Measurements from ENCODE around the gene MYO18A.
"Not testable (repeated sequence)": the region's sequence is repeated elsewhere in the genome, so short reads cannot be mapped to it uniquely, and the experiment has no call there.

MYO18A gene

DNA sequence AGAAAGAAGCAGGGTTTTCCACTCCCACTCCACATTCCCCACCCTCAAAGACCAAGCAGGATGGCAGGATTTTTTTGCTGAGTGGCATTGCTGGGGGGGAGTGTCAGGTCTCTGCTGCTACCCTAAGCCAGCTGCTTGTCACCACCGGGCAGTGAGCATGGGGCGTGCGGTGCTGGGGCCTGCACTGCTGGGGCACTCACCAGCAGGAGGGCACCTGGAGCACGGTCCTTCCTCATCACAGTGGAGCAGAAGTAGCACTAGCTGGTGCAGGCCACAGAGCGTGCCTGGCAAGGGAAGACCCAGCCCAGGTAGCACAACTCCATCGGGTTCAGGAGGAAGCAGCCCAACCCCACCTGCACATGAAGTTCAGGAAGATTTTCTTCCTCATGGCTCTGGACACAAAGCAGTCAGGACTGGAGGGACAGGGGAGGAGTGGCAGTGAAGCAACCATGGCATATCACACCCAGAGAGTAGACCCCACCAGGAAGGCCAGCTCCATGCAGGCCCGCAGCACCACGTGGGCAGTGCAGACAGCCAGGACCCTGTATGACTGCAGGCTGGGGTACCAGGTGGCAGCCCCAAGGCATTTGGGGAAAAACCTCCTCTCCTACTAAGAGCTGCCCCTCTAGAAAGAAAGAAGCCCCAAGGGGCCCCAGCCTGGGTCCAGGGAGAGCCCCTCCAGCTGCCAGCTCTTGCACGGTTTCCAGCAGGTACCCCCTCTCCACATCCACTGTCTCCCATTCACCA lies 16.7 kb upstream of the MYO18A start:
- DNase-seq (ENCODE audit: low spot score) = no peak

DNA sequence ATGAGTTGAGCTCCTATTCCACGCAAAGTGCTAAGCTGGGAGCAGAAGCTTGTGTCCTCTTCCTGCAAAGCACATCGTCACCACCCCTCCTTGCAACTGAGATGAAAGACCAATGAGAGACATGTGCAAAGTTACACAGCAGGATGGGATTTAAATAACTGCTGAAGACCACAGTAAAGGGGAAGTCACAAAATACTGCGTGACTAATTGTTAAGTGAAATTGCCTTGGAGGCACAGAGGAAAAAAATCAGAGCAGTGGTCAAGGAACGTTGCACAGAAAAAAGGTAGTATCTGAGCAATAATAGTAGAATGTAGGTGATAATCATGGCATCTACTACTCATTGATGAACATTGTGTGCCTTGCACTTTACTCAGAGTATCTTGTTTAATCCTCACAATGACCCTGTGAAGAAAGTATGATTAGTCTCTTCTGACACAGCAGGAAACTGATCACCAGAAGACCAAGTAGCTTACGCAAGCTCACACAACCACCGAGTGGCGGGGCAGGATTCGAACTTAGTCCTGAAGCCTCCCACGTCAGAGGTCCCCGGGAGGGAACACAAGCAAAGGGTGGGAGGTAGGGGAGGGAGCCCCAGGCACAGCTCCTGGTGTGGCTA lies 15.4 kb upstream of the MYO18A start:
- no peak for DNase-seq (ENCODE audit: low spot score)

DNA sequence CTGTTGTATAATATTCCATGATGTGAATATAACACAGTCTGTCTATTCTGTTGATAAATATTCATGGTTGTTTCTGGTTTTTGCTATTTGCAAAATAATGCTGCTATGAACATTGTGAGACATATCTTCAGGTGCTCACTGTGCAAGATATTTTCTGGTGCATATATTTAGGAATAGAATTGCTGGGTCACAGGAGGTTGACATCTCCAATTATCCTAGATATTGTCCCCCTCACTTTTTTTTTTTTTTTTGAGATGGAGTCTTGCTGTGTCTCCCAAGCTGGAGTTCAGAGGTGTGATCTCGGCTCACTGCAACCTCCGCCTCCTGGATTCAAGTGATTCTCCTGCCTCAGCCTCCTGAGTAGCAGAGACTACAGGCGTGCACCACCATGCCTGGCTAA lies 14.5 kb upstream of the MYO18A start:
- no peak for DNase-seq (ENCODE audit: low spot score)

DNA sequence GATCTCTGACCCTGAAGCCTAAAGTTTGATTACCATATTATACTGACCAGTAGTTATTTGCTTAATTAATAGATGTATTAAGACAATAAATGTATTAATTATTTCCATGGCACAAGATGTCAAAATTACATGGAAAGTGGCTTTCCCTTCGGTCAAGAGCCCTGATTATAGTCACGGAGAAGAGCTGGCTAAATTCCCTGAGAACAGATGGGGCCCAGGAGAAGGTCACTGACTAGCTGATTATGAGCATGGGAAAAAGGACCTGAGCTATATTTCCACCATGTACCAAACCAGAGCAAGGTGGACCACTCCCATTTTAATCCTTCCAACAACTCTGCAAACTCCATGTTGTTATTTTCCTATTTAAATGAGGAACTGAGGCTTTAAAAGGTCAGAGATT lies 12.9 kb upstream of the MYO18A start:
- no peak for DNase-seq (ENCODE audit: low spot score)

DNA sequence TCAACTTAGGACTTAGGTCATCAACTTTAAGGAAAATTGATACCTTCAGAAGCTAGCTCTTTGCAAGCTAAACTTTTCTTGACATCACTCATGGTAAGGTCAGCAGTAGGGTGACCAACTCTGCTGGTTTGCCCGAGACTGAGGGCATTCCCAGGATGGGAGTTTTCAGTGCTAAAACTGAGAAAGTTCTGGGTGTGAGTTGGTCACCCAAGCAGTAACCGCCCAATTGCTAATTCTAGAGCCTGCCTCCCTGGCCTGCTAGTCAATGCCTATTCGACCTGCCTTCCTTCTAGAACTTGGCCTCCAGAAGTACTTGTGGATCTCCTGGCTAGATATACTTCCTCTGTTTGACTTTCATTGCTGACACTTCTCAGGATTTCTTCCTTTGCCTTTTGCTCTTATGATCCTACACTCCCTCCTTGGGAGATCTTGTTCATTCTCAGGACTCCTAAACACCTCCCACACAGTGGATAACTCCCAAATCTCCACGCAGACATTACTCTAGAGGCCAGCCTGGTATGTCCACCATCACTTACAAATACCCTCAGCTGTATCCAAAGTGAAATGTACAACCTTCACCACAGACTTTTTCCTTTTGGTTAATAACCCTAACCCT lies 10.5 kb upstream of the MYO18A start:
- no peak for DNase-seq (ENCODE audit: low spot score)

DNA sequence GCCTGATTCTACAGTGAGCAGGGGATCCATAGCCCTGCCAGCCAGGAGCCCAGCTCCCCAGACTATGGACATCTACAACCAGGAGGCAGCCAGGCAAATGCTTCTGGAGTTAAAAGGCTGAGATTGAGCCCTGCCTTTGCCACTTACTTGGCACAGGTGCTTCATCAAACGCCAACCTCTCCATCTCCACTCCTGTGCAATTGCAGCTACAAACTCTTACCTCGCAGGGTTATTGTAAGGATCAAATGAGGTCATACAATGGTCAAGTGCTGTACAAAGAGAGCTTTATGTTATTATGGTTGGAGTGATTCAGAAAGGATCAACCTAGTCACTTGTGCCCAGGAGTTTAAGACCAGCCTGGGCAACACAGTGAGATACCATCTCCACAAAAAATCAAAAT lies 9.8 kb upstream of the MYO18A start:
- no peak for DNase-seq (ENCODE audit: low spot score)

- no peak for DNase-seq (ENCODE audit: low spot score)
Measured at GRCh38 chr17:29189355-29189754, 9.2 kb upstream of the MYO18A start.

GRCh38 chr17:29181226-29181625 lies 1.0 kb upstream of the MYO18A start:
- DNase-seq (ENCODE audit: low spot score) = no peak

DNA sequence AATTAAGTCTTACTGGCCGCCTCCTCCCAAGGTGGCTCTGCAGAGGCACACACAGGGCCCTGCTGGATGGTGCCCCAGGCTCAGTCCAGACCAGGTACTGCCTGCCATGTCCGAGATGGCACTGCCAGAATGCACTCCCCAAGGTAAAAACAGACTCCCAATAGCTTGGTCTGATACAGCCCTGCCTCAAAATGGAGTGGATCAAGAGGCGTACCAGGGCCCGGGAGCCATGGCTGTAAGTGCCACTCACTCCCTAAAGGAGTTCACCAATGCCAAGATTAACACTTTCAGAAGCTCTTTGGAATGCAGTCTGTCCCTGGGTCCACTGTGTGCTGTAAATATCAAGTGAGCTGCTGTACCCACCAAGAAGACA lies 576 bp upstream of the MYO18A start:
- DNase-seq (ENCODE audit: low spot score) = no peak

DNA sequence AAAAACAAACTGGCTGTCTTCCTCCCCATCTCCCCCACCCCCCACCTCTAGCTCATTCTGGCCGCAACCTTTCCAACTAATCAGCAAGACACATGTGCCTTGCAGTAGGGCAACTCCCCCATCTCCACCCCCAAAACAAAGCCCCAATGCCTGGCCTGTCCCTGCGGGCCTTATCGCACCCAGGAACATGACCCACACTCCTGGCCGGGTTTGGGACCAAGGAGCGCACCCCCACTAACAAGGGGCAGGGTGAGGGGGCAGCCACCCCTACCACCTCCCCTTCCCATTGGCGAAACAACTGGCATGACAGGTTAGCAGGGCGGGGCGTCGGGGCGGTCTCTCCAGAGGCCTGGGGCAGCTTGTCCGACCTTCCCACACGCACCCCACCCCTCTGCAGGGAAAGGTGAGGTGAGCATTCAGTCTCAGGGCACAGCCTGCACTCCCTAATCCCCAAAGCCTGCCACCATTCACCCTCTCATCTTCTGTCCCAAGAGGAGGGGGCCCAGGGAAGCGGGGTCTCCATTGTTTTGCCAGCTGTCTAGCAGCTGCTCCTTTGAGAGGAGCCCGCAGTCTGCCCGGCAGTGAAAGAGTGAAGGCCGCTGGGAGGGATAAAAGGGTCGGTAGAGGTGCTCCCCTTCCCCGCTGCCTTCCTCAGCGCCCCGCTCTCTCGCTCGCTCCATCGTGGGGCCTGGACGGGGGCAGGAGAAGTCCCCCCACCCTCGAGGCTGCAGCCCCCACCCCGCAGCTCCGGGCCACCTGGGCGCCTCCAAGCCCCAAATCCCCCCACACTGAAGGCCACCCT lies 765 bp downstream of the MYO18A start:
- DNase-seq (ENCODE audit: low spot score) = no peak

DNA sequence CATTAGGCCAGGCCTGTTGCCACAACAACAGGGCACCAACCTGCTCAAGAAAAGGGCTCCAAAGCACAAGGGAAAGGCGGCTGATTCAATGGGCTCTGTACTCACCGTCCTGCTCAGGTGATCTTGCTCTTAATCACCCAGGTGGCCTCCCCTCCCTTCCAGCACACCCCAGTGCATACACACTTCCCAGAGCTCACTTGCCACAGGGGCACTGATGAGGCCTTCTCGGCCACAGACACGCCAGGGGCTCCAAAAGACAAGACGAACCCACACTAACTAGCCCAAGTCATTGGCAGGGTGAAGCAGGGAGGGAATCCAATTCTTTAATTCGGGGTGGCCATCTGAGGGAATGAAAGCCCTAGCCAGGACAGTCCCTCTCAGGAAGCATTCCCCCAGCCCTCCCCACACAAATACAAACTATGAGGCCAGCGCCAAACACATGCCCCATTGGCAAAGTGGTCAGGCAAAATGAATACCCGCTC lies 1.4 kb downstream of the MYO18A start:
- no peak for DNase-seq (ENCODE audit: low spot score)

- DNase-seq (ENCODE audit: low spot score) = no peak
Measured at GRCh38 chr17:29177871-29178749, 2.1 kb downstream of the MYO18A start.

GRCh38 chr17:29177541-29177870 lies 2.7 kb downstream of the MYO18A start:
- DNase-seq (ENCODE audit: low spot score) = no peak

- DNase-seq (ENCODE audit: low spot score) = no peak
Measured at GRCh38 chr17:29176558-29177351, 3.4 kb downstream of the MYO18A start.

DNA sequence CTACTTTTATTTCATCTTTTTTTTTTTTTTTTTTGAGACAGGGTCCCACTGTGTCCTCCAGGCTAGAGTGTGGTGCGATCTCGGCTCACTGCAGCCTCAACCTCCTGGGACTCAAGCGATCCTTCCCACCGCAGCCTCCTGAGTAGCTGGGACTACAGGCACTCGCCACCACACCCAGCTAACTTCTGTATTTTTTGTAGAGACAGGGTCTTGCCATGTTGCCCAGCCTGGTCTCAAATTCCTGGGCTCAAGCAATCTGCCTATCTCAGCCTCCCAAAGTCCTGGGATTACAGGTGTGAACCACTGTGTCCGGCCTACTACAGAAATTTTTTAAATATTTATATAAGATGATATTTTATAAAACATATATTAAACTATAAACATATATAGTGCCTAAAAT lies 4.8 kb downstream of the MYO18A start:
- no peak for DNase-seq (ENCODE audit: low spot score)

DNA sequence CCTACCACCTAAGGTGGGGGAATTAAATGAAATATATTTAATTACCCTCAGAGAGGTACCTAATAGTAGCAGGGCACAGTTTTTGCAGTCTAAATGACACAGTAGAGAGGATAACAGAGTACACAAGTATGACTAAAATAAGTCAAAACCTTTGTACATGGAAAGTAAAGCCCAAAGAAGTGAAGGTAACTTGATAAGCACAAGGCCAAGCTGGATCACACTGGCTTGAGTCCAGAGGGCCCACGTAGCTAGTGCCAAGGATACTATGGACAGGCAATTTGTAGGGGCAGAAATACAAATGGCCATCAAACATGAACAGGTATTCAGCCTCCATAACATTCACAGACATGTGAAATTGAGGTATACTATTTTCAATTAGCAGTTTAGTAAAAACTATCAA lies 7.6 kb downstream of the MYO18A start:
- DNase-seq (ENCODE audit: low spot score) = no peak

GRCh38 chr17:29170682-29171081 lies 9.5 kb downstream of the MYO18A start:
- no peak for DNase-seq (ENCODE audit: low spot score)

- no peak for DNase-seq (ENCODE audit: low spot score)
Measured at GRCh38 chr17:29169806-29170591, 10.2 kb downstream of the MYO18A start.

DNA sequence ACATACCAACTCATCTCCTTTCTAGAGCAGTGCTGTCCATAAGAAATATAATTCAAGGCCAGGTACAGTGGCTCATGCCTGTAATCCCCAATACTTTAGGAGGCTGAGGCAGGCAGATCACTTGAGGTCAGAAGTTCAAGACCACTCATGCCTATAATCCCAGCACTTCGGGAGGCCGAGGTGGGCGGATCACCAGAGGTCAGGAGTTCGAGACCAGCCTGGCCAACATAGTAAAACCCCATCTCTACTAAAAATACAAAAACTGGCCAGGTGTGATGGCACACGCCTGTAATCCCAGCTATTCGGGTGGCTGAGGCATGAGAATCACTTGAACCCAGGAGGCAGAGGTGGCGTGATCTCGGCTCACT lies 11.5 kb downstream of the MYO18A start:
- not testable (repeated sequence) for DNase-seq (ENCODE audit: low spot score)

DNA sequence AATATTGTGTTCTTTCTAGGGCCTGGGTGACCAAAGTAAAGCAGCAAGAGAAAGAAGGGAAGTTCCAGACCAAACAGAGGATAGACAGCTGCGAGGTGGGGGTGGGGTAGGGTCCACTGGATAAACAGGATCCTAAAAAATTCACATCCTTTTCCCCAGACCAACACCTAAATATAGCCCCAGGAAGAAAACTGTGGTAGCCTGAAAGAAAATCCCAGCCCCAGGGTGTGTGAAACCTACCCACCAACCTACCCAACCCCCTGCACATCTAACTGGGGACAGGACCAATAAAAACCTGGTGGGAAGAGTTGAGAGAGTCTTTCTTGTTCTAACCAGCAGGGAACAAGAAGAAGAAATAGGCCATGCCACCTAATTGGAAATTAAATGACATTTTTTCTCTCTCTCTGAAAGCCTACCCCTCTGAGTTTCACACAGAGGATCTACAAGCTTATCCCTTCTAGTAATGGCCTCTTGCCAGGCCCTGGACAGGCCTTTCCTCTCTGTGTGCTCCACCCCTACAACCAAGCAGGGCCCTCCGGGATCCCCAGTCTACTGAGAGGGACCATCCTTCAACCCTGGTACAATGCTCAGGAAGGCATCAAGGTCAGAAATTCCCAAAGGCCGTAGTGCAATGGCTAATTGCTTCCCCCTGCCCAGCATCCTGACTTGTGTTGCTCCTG lies 12.0 kb downstream of the MYO18A start:
- DNase-seq (ENCODE audit: low spot score) = no peak
